GM21723 (cell line): Measurements from ENCODE around the gene ICAM4.

Experiments
- ATAC-seq: cut with Tn5 transposase; IDR thresholded peaks from one replicate; pipeline ENCODE4 v1.9.1; 2021; ENCODE audit warnings: mild to moderate bottlenecking, moderate library complexity; ENCODE audit not compliant: unreplicated experiment

Gene ICAM4

DNA sequence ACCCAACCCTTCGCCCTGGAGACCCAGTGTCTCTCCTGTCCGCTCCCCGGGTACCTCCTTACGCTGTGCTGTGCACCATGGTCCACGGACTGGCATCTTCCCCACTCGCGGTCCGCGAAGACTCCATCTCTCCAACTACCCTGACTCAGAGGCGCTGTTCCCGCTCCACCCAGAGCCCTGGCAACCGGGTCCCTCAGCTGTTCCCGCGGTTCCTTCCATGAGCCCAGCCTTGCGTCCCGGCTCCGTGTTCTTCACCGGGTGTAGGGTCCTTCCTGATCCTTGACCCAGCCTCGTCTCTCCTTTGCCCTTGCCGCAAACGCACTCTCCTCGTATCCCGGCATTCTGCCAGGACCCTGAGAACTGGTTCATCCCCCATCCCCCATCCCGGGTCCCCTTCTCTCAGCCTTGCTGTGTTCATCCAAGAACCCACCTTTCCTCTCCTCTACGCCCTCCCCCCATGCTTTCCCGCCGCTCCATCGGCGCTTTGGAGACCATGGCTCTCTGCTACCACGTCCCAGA lies 3.7 kb downstream of the ICAM4 start:
- ATAC-seq, result no peak

DNA sequence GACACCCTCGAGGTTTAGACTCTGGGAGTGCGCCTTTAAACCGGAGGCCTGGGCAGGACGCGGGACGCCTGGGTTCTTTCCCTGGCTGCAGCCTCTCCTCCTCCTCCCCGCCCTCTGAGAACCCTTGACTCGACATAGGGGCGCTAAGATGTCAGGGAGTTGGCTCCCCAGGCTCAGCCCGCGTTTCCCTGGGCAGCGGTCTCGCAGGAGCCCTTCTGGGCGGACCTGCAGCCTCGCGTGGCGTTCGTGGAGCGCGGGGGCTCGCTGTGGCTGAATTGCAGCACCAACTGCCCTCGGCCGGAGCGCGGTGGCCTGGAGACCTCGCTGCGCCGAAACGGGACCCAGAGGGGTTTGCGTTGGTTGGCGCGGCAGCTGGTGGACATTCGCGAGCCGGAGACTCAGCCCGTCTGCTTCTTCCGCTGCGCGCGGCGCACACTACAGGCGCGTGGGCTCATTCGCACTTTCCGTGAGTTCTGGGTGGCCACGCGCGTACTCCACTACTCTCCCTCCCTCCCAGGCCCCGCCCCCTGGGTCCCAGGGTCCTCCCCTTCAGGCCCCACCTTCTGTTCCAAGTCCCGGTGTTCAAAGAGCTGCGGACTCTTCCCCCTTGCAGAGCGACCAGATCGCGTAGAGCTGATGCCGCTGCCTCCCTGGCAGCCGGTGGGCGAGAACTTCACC lies 4.3 kb downstream of the ICAM4 start:
- no peak for ATAC-seq

DNA sequence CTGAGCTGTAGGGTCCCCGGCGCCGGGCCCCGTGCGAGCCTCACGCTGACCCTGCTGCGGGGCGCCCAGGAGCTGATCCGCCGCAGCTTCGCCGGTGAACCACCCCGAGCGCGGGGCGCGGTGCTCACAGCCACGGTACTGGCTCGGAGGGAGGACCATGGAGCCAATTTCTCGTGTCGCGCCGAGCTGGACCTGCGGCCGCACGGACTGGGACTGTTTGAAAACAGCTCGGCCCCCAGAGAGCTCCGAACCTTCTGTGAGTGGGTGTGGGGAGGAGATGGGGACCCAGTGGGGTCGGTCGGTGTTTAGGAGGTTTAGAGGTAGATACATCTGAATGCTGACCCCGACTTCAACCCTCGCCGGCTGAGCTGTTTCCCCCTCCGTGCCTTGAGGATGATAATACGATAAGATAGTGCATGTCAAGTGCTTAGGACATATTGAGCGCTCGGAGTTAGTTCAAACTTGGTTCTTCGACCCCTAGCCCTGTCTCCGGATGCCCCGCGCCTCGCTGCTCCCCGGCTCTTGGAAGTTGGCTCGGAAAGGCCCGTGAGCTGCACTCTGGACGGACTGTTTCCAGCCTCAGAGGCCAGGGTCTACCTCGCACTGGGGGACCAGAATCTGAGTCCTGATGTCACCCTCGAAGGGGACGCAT lies 4.9 kb downstream of the ICAM4 start:
- ATAC-seq, result no peak

DNA sequence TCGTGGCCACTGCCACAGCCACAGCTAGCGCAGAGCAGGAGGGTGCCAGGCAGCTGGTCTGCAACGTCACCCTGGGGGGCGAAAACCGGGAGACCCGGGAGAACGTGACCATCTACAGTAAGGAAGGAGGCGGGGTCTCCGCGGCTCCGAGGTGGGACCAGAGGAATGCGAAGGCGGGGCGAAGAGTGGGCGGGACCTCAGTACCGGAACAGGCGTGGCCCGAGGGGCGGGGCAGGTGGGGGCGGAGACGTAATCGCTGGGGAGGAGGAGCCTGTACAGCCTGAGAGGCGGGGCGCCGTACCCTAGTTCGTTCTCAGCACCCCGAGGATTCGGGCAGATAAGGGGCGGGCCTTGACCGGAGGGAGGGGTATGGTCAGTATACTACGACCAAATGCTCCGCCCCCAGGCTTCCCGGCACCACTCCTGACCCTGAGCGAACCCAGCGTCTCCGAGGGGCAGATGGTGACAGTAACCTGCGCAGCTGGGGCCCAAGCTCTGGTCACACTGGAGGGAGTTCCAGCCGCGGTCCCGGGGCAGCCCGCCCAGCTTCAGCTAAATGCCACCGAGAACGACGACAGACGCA lies 5.5 kb downstream of the ICAM4 start:
- peak; percentile 53 for ATAC-seq

DNA sequence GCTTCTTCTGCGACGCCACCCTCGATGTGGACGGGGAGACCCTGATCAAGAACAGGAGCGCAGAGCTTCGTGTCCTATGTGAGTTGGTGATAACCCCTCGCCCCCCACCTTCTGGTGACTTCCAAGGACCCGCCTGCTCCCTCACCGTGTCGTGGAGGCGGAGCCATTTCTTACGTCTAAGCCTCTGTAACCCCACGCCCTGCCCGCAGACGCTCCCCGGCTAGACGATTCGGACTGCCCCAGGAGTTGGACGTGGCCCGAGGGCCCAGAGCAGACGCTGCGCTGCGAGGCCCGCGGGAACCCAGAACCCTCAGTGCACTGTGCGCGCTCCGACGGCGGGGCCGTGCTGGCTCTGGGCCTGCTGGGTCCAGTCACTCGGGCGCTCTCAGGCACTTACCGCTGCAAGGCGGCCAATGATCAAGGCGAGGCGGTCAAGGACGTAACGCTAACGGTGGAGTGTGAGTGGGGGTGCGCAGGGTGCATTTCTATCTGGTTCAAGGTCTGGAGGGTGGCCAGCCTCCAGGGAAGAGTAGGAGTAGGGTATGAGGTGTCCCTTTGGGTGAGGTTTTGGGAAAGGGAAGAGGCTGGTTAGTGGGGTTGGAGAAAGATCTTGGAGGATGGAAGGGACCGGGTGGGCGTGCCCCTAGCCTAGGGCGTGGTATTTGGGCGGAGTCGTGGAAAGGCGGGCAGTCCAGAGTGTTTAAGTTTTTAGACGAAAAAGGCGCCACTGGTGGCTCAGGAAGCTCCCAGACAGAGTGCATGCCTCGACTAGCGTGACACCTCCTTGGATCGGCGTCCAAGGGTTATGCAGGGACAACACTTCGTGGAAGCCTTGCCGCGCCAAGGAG lies 6.3 kb downstream of the ICAM4 start:
- ATAC-seq, result no peak

DNA sequence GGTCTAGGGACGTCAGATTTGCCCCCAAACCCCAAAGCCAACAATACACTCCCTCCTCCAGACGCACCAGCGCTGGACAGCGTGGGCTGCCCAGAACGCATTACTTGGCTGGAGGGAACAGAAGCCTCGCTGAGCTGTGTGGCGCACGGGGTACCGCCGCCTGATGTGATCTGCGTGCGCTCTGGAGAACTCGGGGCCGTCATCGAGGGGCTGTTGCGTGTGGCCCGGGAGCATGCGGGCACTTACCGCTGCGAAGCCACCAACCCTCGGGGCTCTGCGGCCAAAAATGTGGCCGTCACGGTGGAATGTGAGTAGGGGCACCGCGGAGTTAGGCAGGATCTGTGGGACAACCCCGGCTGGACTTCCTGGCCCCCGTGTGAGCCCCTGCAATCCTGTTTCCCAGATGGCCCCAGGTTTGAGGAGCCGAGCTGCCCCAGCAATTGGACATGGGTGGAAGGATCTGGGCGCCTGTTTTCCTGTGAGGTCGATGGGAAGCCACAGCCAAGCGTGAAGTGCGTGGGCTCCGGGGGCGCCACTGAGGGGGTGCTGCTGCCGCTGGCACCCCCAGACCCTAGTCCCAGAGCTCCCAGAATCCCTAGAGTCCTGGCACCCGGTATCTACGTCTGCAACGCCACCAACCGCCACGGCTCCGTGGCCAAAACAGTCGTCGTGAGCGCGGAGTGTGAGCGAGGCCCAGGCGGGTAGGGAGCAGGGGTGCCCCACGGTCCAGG lies 7.0 kb downstream of the ICAM4 start:
- no peak for ATAC-seq

DNA sequence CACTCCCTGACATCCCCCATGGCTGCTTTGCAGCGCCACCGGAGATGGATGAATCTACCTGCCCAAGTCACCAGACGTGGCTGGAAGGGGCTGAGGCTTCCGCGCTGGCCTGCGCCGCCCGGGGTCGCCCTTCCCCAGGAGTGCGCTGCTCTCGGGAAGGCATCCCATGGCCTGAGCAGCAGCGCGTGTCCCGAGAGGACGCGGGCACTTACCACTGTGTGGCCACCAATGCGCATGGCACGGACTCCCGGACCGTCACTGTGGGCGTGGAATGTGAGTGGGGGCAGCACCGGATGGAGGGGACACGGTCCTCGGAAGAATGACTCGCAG lies 7.6 kb downstream of the ICAM4 start:
- ATAC-seq, result no peak

DNA sequence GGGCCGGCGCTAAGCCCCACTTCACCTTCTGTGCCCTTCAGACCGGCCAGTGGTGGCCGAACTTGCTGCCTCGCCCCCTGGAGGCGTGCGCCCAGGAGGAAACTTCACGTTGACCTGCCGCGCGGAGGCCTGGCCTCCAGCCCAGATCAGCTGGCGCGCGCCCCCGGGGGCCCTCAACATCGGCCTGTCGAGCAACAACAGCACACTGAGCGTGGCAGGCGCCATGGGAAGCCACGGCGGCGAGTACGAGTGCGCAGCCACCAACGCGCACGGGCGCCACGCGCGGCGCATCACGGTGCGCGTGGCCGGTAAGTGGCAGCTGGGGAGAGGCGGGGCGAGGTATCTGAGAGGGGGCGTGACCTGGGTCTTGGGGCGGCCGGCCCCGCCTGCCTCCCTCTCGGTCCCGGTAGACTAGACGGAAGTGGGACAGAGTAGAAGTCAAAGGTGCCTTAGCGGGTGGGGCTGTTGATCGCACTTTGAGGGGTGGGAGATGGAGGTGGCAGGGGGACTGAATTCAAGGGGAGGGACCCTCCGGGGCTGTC lies 8.6 kb downstream of the ICAM4 start:
- ATAC-seq, result no peak

DNA sequence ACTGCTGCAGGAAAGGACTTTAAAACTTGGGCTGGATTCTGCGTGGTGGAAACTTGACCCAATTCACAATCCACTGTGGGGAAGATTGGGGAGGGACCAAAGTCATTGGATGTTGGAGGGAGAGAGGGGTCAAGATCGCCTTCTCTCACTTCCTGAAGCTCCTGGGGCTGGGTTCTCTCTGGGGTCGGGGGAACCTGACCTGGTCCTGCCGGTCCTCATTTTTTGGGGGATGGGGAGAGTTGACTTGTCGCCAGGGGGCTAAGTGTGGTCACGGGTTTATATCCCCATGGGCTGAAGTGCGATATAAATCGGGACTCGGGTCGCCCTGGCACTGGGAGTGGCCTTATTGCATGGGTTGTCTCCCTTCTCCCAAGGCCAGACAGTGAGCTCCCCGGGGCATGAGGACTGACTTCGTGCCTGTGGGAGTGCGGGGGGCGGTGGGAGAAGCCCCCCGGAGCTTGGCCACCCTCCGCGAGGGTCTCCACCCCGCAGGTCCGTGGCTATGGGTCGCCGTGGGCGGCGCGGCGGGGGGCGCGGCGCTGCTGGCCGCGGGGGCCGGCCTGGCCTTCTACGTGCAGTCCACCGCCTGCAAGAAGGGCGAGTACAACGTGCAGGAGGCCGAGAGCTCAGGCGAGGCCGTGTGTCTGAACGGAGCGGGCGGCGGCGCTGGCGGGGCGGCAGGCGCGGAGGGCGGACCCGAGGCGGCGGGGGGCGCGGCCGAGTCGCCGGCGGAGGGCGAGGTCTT lies 9.3 kb downstream of the ICAM4 start:
- no peak for ATAC-seq

DNA sequence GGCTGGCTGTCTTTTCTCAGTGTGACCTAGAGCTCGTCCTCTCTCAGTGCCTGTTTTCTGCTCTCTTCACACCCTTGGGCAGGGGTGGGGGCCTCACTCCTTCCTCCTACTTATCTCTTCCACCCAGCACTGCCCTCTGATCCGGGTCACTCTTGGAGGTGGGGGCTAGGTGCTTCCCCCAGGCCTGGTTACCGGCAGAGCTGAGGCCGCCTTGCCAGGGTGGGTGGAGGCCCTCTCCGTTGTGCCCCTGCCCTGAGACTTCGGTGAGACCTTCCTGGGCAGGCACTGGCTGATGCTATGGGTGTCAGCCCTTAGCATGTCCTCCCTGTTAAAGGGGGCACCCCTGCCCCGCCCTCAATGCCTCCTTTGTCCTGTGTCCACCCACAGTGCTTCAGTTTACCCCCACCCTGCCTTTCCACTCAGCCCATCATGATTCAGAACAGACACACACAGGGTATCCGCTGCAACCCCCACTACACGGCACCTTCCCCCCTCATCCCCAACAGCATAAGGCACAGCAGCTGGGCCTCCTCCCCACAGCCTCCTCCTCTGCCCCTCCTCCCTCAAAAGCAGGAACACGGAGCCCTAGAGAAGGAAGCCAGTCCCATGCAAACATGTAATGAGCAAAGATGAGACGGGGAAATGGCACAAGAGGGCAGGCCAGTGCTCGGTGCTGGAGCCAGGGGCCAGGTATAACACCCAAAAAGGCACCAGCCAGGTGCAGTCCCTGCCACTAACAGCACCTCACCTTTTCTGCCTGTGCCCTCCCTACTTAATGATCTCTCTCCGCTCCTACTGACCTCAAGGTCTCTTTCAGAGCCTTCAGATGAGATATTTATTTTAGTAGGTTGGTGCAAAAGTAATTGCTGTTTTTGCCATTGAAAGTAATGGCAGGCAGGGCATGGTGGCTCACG lies 13.0 kb downstream of the ICAM4 start:
- ATAC-seq, result no peak

DNA sequence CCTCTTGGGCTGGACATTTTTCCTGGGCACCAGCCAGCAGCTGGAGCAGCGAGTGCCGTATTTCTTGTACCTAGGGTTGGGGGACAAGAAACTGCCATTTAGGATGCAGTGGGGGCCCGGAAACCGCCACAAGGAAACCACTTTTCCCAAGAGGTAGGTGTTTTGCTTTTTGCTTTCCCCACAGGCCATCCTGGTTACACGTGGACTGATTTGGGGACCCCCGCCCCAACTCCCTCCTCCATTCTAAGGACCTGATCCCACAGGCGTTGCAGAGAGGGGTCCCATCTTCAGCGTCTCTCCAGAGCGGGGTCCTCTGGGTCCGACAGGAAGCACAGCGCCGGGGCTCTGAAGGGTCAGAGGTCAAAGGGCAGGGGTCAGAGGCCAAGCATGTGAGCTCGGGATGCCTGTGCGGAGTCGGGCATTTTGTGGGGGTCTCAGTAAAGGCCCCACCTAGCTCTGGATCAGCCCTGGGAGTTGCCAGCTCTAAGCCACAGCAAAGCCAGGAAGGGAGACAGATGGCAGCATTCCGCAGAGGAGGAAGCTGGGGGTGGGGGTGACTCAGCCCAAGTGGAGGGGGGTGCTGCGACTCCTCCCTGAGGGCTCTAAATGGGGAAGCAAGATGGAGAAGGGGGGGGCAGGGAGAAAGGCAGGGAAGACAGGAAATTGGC lies 18.5 kb downstream of the ICAM4 start:
- ATAC-seq, result no peak

DNA sequence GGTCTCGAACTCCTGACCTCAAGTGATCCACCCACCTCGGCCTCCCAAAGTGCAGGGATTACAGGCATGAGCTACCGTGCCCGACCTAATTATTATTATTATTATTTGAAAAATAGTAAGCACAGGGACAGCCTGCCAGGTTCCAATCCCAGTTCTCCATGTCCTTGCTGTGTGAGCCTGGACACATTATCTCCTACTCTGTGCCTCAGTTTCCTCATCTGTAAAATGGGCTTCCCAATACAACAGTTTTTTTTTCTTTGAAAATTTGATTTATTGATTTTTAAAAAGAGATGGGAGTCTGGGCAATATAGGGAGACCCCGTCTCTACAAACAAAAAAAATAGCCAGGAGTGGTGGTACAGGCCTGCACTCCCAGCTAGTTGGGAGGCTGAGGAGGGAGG lies 19.6 kb downstream of the ICAM4 start:
- no peak for ATAC-seq

DNA sequence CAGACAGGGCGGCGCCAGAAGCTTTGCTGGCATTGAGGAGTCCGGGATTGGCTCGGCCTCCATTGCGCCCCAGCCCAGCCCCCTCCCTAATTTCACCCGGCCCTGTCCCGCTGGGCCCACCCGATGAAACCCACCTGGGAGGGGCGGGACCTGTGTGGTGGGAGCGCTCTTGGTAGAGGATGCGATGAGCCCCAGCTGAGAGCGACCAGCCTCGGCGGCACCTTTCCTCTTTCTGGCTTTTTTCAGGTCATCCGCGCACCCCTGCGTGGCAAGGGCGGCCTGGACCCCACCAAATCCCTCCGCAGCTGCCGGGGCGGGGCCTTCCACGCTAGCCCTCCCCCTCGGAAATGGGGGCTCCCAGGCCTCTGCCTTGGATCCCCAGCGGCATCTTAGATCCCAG lies 22.7 kb downstream of the ICAM4 start, which contains the start of gene ZGLP1:
Gene ZGLP1 (minus strand): TSS at position 393 of the 400 bp plus-strand sequence.
- no peak for ATAC-seq

DNA sequence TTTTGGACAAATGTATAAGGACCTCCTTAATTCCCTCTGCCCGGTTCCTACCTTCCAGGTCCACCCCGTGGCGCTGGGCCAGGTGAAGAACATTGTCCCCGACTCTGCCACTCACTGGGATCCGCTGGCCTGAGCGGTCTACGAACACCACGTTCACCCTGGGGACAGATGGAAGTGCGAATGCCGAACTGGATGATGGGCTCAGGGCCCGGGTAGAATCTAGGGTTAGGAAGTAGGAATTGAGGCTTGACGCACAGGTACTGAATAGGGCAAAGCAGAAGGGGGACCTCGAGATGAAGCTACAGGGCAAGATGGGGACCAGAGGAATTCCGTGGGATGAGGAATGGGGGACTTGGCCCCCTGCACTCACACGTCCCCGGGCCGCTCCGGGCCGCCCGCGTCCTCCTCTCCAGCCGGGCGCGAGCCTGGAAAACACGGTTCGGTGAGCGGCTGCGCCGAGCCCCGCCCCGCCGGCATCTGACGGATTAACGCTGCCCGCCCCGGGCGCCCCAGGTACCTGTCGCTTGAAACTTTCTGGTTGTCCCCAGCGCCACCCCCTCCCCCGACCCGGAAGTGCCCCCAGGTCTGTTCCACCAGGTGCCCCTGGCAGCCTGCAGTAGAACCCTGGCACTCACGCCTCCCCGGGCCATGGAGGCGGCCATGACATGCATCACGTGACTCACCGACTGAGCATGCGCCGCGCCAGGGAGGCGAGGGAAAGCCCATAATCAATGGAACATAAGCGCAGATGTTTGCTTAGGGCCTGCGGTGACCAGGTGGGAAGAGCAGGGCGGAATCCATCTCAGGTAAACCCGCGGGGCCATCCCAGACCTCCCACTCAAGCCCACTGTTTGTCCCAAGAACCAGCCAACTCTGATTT lies 28.8 kb downstream of the ICAM4 start, which contains the start of gene FDX2:
Gene FDX2 (minus strand): TSS at position 681 of the 880 bp plus-strand sequence. CDS start 19 bp downstream, at position 662.
- peak; percentile 72 for ATAC-seq

DNA sequence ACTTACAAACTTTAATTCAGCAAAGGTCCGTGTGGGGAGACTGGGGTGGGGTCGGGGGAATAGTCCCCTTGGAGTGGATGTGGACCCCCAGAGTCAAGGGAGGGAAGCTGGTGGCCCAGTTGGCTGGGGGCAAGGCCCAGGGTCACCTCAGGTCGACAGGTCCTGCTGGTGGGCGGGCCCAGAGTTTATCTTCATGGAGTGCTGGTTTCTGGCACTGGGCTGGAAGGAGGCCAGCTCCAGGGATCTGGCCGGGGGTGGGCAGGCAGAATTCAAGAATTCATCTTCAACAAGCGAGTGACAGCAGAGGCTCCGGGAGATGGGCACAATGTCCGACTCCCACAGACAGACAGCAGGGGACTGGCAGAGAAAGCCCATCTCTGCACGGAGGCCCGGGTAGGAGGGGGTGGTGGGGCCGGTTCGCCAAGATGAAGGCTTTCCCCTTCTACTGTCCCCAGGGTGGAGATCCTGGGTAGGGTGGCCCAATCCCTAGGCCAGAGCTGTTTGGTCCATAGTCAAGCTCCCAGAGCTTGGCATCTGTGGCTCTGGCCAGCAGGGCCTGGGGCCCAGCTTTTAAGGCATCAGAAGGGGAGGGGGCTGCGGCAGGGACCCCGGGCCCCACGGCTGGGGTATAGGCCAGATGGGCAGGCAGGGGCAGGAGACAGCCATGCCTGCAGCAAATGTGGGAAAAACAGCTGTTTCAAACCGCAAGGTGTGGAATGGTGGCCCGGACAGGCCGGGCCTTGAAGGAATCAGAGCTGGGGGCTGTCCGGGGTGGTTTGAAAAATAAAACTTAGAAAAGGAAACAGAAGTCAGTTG lies 29.7 kb downstream of the ICAM4 start:
- no peak for ATAC-seq
